GM11168 (cell line): ENCODE results near the gene ZNF618.
"Not testable (repeated sequence)": the region's sequence is repeated elsewhere in the genome, so short reads cannot be mapped to it uniquely, and the experiment has no call there.

Source experiments
- in situ Hi-C: fragments of 300-500 bp; cut with MboI; formaldehyde crosslinking; loops from one replicate; pipeline ENCODE4 v1.12.0; 2022; ENCODE audit warnings: low sequenced_read_pairs; ENCODE audit not compliant: unreplicated experiment

Gene ZNF618

GRCh38 chr9:114072184-114073140, 196.4 kb downstream of the ZNF618 start:
- in situ Hi-C loops: no loop called here

- in situ Hi-C loops: no loop called here
These were observed 199.5 kb downstream of the ZNF618 start for GRCh38 chr9:114075602-114076001.

GRCh38 chr9:114076237-114077161, 200.4 kb downstream of the ZNF618 start:
- in situ Hi-C loops: no loop called here

- in situ Hi-C loops: no loop called here
These were observed 201.2 kb downstream of the ZNF618 start for GRCh38 chr9:114077162-114077837.

GRCh38 chr9:114078021-114078780, 202.1 kb downstream of the ZNF618 start, which contains the start of gene AMBP:
Gene AMBP, minus strand, starts transcription at chr9:114078300. Its CDS starts 91 bp downstream, at chr9:114078209.
- in situ Hi-C loops: no loop called here

- in situ Hi-C loops: no loop called here
These were observed 202.7 kb downstream of the ZNF618 start for GRCh38 chr9:114078781-114079156.

GRCh38 chr9:114080195-114080772, 204.2 kb downstream of the ZNF618 start:
- in situ Hi-C loops: no loop called here

- in situ Hi-C loops: no loop called here
These were observed 204.8 kb downstream of the ZNF618 start for GRCh38 chr9:114080773-114081440.

GRCh38 chr9:114081441-114082016, 205.4 kb downstream of the ZNF618 start:
- in situ Hi-C loops: no loop called here

GRCh38 chr9:114082017-114082762, 206.1 kb downstream of the ZNF618 start:
- in situ Hi-C loops: no loop called here

- in situ Hi-C loops: not testable (repeated sequence)
These were observed 206.8 kb downstream of the ZNF618 start for GRCh38 chr9:114082763-114083412.

- in situ Hi-C loops: no loop called here
These were observed 207.6 kb downstream of the ZNF618 start for GRCh38 chr9:114083666-114084065.

GRCh38 chr9:114084282-114085073, 208.4 kb downstream of the ZNF618 start:
- in situ Hi-C loops: no loop called here

- in situ Hi-C loops: no loop called here
These were observed 209.3 kb downstream of the ZNF618 start for GRCh38 chr9:114085387-114085789.

- in situ Hi-C loops: no loop called here
These were observed 209.9 kb downstream of the ZNF618 start for GRCh38 chr9:114086009-114086408.

GRCh38 chr9:114086607-114087006, 210.5 kb downstream of the ZNF618 start:
- in situ Hi-C loops: no loop called here
